ENCODE data around the gene RNPEP.
"Not testable (repeated sequence)": the region's sequence is repeated elsewhere in the genome, so short reads cannot be mapped to it uniquely, and the experiment has no call there.

RNPEP gene

GRCh38 chr1:202010180-202011015 lies 27.9 kb downstream of the RNPEP start, which contains the start of gene ELF3:
Gene ELF3, plus strand, starts transcription at chr1:202010587. Its CDS starts 550 bp downstream, at chr1:202011137.
- no peak for DNase-seq (ENCODE audit: low read depth in 2 of 2)

DNA sequence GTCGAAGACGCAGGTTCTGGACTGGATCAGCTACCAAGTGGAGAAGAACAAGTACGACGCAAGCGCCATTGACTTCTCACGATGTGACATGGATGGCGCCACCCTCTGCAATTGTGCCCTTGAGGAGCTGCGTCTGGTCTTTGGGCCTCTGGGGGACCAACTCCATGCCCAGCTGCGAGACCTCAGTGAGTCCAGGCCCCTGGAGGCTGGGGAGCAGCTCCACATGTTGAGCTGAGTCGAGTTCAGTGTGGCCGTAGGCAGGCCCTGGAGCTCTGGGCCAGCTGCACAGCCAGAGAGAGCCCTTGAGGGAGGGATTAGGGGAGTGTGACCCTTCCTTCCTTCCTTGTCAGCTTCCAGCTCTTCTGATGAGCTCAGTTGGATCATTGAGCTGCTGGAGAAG lies 29.5 kb downstream of the RNPEP start:
- DNase-seq (ENCODE audit: low read depth in 2 of 2): no peak

DNA sequence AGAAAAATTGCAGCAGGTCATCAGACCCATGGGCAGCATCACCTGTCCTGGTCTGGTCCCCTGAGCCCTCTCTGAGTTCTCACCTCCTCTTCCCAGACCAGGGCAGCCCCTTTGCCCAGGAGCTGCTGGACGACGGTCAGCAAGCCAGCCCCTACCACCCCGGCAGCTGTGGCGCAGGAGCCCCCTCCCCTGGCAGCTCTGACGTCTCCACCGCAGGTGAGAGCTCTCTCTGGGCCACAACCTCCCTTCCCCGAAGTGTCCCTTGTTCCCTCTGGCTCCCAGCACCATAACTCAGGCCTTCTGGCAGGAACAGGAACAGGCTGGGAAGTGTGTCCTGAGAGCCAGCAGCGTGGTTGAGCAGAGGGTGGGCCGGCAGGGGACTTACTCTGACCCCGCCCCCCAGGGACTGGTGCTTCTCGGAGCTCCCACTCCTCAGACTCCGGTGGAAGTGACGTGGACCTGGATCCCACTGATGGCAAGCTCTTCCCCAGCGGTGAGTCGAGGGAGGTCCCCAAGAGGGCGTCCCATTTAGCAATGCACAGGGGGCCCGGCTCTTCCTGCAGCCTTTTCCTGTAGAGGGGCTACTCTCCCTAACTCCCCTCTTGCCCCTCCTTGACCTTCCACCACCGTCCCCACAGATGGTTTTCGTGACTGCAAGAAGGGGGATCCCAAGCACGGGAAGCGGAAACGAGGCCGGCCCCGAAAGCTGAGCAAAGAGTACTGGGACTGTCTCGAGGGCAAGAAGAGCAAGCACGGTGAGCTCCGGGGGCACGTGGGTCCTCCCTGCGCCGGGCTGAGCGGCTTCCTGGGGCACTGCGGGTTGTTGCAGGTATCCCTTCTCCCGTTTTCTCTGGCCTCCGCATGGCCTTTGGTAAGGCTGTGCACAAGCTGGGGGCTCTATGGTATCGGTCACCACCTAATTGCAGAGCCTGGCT lies 30.4 kb downstream of the RNPEP start:
- no peak for DNase-seq (ENCODE audit: low read depth in 2 of 2)

- DNase-seq (ENCODE audit: low read depth in 2 of 2): no peak
Measured at GRCh38 chr1:202013603-202014002, 31.2 kb downstream of the RNPEP start.

DNA sequence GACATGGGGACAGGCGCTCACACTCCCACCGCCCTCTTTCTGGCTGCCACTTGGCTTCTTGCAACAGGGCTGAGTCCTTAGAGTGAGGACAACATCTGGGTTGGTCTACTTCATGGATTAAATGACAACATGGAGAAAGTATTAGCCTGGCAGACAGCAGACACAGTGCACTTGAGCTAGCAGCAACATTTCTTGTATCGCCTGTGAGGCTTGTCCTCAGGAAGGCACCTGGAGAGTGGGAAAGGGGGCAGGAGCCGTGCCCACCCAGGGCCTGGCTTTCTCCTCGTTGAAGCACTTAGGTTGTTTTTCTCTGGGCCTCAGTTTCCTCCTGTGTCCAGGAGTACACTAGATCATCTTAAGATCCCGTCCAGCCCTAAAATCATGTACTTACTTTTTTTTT lies 31.6 kb downstream of the RNPEP start:
- no peak for DNase-seq (ENCODE audit: low read depth in 2 of 2)

DNA sequence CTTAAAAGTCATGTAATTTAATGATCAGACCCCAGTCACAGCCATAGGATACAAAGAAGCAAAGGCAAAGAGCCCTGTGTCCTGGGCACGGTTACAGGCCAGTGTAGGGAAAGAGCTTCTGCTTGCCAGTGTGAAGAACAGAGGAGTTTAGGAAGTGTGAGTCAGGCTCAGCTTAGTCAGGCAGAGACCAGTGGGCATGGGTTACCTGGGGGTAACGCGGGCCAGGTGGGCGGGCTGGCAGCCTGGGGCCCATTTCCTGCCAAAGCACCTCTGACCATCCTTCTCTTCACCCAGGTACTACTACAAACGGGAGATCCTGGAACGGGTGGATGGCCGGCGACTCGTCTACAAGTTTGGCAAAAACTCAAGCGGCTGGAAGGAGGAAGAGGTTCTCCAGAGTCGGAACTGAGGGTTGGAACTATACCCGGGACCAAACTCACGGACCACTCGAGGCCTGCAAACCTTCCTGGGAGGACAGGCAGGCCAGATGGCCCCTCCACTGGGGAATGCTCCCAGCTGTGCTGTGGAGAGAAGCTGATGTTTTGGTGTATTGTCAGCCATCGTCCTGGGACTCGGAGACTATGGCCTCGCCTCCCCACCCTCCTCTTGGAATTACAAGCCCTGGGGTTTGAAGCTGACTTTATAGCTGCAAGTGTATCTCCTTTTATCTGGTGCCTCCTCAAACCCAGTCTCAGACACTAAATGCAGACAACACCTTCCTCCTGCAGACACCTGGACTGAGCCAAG lies 32.6 kb downstream of the RNPEP start:
- DNase-seq (ENCODE audit: low read depth in 2 of 2): no peak

GRCh38 chr1:202015662-202015937 lies 33.2 kb downstream of the RNPEP start:
- no peak for DNase-seq (ENCODE audit: low read depth in 2 of 2)

GRCh38 chr1:202016022-202016810 lies 33.8 kb downstream of the RNPEP start:
- DNase-seq (ENCODE audit: low read depth in 2 of 2): no peak

GRCh38 chr1:202016811-202017748 lies 34.6 kb downstream of the RNPEP start:
- DNase-seq (ENCODE audit: low read depth in 2 of 2): no peak

GRCh38 chr1:202017749-202018467 lies 35.5 kb downstream of the RNPEP start:
- DNase-seq (ENCODE audit: low read depth in 2 of 2): no peak

GRCh38 chr1:202018468-202019234 lies 36.2 kb downstream of the RNPEP start:
- no peak for DNase-seq (ENCODE audit: low read depth in 2 of 2)

GRCh38 chr1:202019235-202019558 lies 36.7 kb downstream of the RNPEP start:
- DNase-seq (ENCODE audit: low read depth in 2 of 2): not testable (repeated sequence)

DNA sequence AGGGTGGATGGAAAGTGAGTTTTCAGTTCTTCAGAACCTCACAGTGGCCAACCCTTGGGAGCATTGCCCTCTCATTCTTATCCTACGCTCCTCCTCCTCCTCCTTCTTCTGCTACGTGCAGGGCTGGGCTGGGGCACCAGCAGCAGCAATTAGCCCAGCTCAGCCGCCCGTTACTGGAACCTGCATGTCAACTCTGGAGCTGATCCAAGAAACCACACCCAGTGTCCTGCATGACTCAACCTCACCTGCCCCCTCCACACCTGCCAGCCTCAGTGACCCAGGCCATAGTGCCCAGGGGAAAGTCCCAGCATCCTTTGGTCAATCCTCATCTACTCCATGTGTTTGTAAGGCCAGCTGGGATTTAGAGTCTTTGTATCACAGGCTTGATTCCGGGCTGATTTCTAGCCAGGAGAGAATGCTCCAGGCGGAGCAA lies 40.6 kb downstream of the RNPEP start:
- no peak for DNase-seq (ENCODE audit: low read depth in 2 of 2)

GRCh38 chr1:202029171-202029665 lies 46.8 kb downstream of the RNPEP start:
- no peak for DNase-seq (ENCODE audit: low read depth in 2 of 2)

DNA sequence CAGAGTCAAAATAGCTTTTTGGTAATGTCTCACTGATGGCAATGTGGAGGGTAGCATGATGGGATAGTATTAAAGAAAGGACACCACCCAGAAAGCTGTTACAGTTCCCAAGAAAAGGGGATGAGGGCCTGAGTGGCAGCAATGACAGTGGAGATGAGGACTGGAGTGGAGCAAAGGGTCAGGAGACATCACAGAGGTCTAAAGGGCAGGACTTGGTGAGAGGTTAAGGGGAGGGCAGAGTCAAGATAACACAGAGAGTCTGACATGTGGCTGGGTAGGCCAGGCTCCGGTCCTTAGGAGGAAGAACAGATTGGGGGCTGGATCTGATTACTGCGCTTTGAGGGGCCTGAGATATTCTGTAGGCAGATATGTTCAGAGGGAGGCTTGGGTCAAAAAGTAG lies 47.3 kb downstream of the RNPEP start:
- no peak for DNase-seq (ENCODE audit: low read depth in 2 of 2)

DNA sequence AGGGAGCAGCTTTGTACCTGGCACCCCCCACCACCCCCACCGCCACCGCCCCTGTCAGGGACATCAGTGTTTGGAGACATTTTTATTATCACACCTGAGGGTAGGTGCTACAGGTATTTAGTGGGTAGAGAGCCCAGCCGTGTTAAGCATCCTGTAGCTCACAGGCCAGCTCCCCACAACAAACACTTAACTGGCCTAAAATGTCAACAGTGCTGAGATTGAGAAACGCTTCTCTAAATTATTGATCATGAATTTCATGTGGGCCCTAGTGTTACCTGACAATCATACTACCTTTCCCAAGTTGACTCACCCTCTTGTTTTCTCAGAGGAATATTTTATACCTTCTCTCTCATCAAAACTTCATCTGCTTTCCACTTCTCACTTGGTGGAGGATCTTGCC lies 49.3 kb downstream of the RNPEP start:
- DNase-seq (ENCODE audit: low read depth in 2 of 2): no peak

DNA sequence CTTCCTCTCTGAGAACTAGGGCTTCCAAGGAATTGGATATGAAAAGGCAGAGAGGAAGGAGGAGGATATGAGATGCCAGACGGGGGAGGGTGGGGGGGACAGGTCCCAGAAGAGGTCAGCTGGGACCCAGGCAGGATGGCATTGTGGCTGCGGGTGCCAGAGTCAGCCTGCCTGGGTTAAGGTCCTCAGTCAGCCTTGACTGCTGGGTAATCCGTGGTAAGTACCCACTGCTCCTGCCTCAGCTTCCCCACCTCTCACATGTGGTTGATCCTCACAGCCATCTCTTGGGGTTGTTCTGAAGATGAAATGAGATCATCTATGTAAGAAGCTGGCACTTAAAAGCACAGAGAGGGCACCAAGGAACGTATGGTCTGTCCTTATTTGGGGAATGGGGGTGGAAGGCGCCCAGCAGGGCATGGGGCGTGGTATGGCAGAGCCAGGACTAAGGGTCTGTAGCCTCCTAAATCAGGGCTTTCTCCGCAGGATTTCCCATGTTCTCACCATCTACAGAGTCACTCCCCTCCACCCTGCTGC lies 51.8 kb downstream of the RNPEP start:
- no peak for DNase-seq (ENCODE audit: low read depth in 2 of 2)

DNA sequence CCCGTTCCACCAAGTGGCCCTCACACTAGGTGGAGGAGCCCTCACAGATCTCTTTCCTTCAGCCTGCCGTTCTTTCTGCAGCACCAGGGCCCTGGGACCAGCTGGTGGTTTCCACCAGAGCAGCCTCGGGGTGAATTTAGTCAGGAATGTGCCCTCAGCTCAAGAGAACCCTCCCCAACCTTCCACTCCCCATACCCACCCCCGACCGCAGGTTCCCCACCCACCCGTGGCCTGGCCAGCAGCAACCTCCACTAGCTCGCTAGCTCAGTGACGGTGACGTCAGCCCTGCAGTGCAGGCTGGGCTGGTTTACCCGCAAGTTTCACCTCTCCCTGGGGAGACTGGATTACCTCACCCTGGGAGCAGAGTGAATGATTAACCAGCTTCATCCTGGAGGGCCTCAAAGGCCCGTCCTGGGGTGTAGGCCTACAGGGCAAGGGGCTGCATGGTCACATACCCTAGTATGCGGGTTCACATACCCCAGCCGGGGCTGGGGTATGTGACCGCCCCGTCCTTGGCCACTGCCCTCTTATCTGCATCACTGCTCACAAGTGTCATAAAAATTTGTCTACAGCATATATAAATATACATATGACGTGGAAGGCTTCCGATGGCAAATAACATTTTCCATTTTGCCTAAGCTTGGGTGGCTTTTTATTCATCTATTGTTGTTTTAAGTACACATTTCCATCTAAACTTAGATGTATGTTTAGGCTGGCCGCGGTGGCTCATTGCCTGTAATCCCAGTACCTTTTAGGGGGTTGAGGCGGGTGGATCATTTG lies 52.4 kb downstream of the RNPEP start:
- DNase-seq (ENCODE audit: low read depth in 2 of 2): peak in 1 of 2 donors; percentile 11

Data from stimulated activated CD8-positive, alpha-beta memory T cell treated with anti-CD3 and anti-CD28 coated beads, Interleukin-2, amount 100 ng/mL, for 48 hours (primary cell).